K562 (cell line): Measurements from ENCODE around the gene SCYGR2. TPM values are rescaled to one million over a fixed set of nuclear protein-coding genes. Genes with fewer than 3 reads are reported as not detected.

Experiments used
- ATAC-seq: fragments of 200-7000 bp; cut with Tn5 transposase; 3 replicates; pipeline ENCODE4 v1.9.1; 2020; ENCODE audit warnings: moderate library complexity
- BruUV-seq: library from RNA; stranded (reverse); fragments of 400-500 nt; replicated peaks from 2 replicates; lab custom pipeline; 2021; lab: Mats Ljungman, UMichigan
- CTCF ChIA-PET: fragments of 300-600 bp; formaldehyde crosslinking; extraction: SDS; loops from one replicate; lab custom pipeline; 2021; ENCODE audit warnings: low intra/inter-chr PET ratio; lab: Yijun Ruan, JAX
- POLR2A ChIA-PET: fragments of 300-600, 350-650 bp; sonication (Branson Sonifier 250); formaldehyde crosslinking; extraction: SDS; loops from one replicate; lab custom pipeline; 2021; ENCODE audit warnings: antibody characterized with exemption, inconsistent platforms; lab: Yijun Ruan, JAX
- DNase-seq, 4 experiments: peaks; one replicate each; pipeline versions ENCODE4 v3.0.0 to v3.0.0-alpha.2; 2011 to 2018; ENCODE audit warnings: low spot score in 3 of 4, mixed read lengths in 3 of 4; ENCODE audit errors: extremely low read depth in 1 of 4
- FAIRE-seq: peaks from 2 replicates; lab custom pipeline; 2011; peaks lifted over from hg19 to GRCh38; lab: Jason Lieb, UNC
- H2AFZ ChIP-seq: 2 replicates; pipeline ENCODE4 v1.6.0; 2011; ENCODE audit warnings: low read depth, low read length, control low read depth, inconsistent platforms
- H3K27ac ChIP-seq: fragments of 200-600 bp; 3 replicates; pipeline ENCODE4 v1.8.0; 2011; ENCODE audit warnings: low read depth, mild to moderate bottlenecking, control low read depth, inconsistent platforms, low read length, moderate library complexity, mixed read lengths; ENCODE audit errors: extremely low read depth
- H3K27me3 ChIP-seq, 2 experiments: fragments of 300-600 bp in 1 of 2; 2 replicates in 1 of 2; 3 replicates in 1 of 2; pipeline versions ENCODE4 v1.6.0 to v1.8.0; 2011; ENCODE audit warnings: inconsistent platforms in 2 of 2, low read length in 2 of 2, mild to moderate bottlenecking in 1 of 2, mixed read lengths in 1 of 2, moderate library complexity in 1 of 2; ENCODE audit not compliant: control insufficient read depth in 2 of 2, insufficient read depth in 2 of 2
- H3K36me3 ChIP-seq: fragments of 300-600 bp; 3 replicates; pipeline ENCODE4 v1.8.0; 2011; ENCODE audit warnings: mild to moderate bottlenecking, low read length, inconsistent platforms; ENCODE audit not compliant: control insufficient read depth, insufficient read depth
- H3K4me1 ChIP-seq, 2 experiments: fragments of 200-600 bp in 1 of 2; replicated peaks in 1 of 2; 2 replicates in 1 of 2; 3 replicates in 1 of 2; pipeline versions ENCODE4 v1.5.1 to v1.8.0; 2011; ENCODE audit warnings: inconsistent platforms in 2 of 2, low read length in 2 of 2, mild to moderate bottlenecking in 1 of 2, mixed read lengths in 1 of 2, moderate library complexity in 1 of 2; ENCODE audit not compliant: control insufficient read depth in 2 of 2, insufficient read depth in 2 of 2
- H3K4me2 ChIP-seq: 2 replicates; pipeline ENCODE4 v1.6.1; 2011; ENCODE audit warnings: low read length, control low read depth, inconsistent platforms, mixed read lengths; ENCODE audit not compliant: insufficient read depth
- H3K4me3 ChIP-seq: fragments of 200-600 bp; sonication (generic), shearing (Covaris generic); 2 replicates; pipeline ENCODE4 v1.5.1; 2016; ENCODE audit warnings: control low read depth, inconsistent platforms
- H3K79me2 ChIP-seq: fragments of 200-600 bp; 3 replicates; pipeline ENCODE4 v1.8.0; 2011; ENCODE audit warnings: low read length, inconsistent platforms; ENCODE audit not compliant: control insufficient read depth, insufficient read depth
- H3K9ac ChIP-seq, 2 experiments: 2 replicates each; pipeline versions ENCODE4 v1.6.0 to v1.6.1; 2011; ENCODE audit warnings: low read depth in 2 of 2, low read length in 2 of 2, control low read depth in 1 of 2, inconsistent platforms in 1 of 2, mild to moderate bottlenecking in 1 of 2, mixed read lengths in 1 of 2; ENCODE audit not compliant: insufficient read depth in 1 of 2
- H3K9me1 ChIP-seq: one replicate; pipeline ENCODE4 v1.6.0; 2011; ENCODE audit warnings: inconsistent platforms, mild to moderate bottlenecking, low read length, moderate library complexity; ENCODE audit not compliant: control insufficient read depth, insufficient read depth
- H3K9me3 ChIP-seq: replicated peaks from 2 replicates; pipeline ENCODE4 v1.5.1; 2011; ENCODE audit warnings: low read depth, low read length, inconsistent platforms; ENCODE audit not compliant: control insufficient read depth, insufficient read depth
- H4K20me1 ChIP-seq: replicated peaks from 2 replicates; pipeline ENCODE4 v1.6.1; 2011; ENCODE audit warnings: low read length, inconsistent platforms, mixed read lengths; ENCODE audit not compliant: control insufficient read depth, insufficient read depth
- ARID4B ChIP-seq: sonication (generic); formaldehyde crosslinking; IDR thresholded peaks from 2 replicates; pipeline ENCODE4 v1.8.0; 2022; ENCODE audit warnings: mild to moderate bottlenecking, missing genetic modification reagents
- ARNT ChIP-seq, 2 experiments: fragments of 450-650 bp; IDR thresholded peaks; 2 replicates each; pipeline ENCODE4 v1.6.1; 2016; ENCODE audit warnings: mild to moderate bottlenecking in 1 of 2
- MAX ChIP-seq: sonication (generic); formaldehyde crosslinking; IDR thresholded peaks from 2 replicates; pipeline ENCODE4 v1.9.0; 2022; ENCODE audit warnings: mild to moderate bottlenecking, missing genetic modification reagents
- NFXL1 ChIP-seq: fragments of 450-650 bp; formaldehyde crosslinking; IDR thresholded peaks from 2 replicates; pipeline ENCODE4 v1.4.0; 2021; ENCODE audit warnings: mild to moderate bottlenecking
- PURB ChIP-seq: sonication (generic); formaldehyde crosslinking; IDR thresholded peaks from 2 replicates; pipeline ENCODE4 v1.9.0; 2021; ENCODE audit warnings: low read depth, mild to moderate bottlenecking, missing genetic modification reagents
- WHSC1 ChIP-seq: IDR thresholded peaks from one replicate; pipeline ENCODE4 v1.6.1; 2012; ENCODE audit warnings: low read length, control low read depth, inconsistent platforms
- ZNF12 ChIP-seq: sonication (generic); formaldehyde crosslinking; IDR thresholded peaks from 2 replicates; pipeline ENCODE4 v1.4.0; 2020; ENCODE audit warnings: mild to moderate bottlenecking, missing genetic modification reagents
- ZNF695 ChIP-seq: fragments of 450-650 bp; formaldehyde crosslinking; IDR thresholded peaks from 2 replicates; pipeline ENCODE4 v1.4.0; 2020; ENCODE audit warnings: mild to moderate bottlenecking, moderate library complexity
- ZNF79 ChIP-seq: fragments of 250-450 bp; sonication (Bioruptor Pico); IDR thresholded peaks from 2 replicates; pipeline ENCODE4 v1.4.0; 2020; ENCODE audit warnings: low read depth, mild to moderate bottlenecking, moderate library complexity
- WGBS: fragments of 100-300 bp; shearing (Covaris generic); methylation state at CpG from one replicate; pipeline ENCODE4 v1.1.6; 2016; ENCODE audit warnings: low coverage, mixed read lengths; ENCODE audit not compliant: insufficient coverage; ENCODE audit errors: missing lambda C conversion rate; 5-methylcytosine and 5-hydroxymethylcytosine counted together
- in situ Hi-C: fragments of 300-500 bp; cut with MboI; formaldehyde crosslinking; loops from 4 replicates; pipeline ENCODE4 v1.15.0; 2018; ENCODE audit warnings: inconsistent platforms, mixed read lengths
- intact Hi-C: fragments of 100-400 bp; cut with micrococcal nuclease; formaldehyde crosslinking; loops from 2 replicates; pipeline ENCODE4 v1.14.2; 2022
- polyA plus RNA-seq, 8 experiments: library from polyadenylated mRNA; depleted of rRNA in 4 of 8; stranded (reverse) in 5 of 8; unstranded in 3 of 8; fragments of >200 nt; fragmentation: Nextera tagmentation in 2 of 8; fragmentation: Illumina TruSeq in 1 of 8; extraction: Ambion mirVana in 2 of 8; extraction: Trizol in 1 of 8; gene quantifications; 2 replicates each; pipeline versions ENCODE4 v1.2.1 to v1.2.3, GENCODE V29; 2011 to 2014; ENCODE audit warnings: inconsistent platforms in 1 of 8, missing spikeins in 1 of 8
- total RNA-seq, 7 experiments: library from RNA; depleted of rRNA in 6 of 7; stranded (reverse); fragments of >200 nt in 6 of 7; fragmentation: Illumina TruSeq in 2 of 7; extraction: Trizol in 2 of 7; gene quantifications; 2 replicates each; pipeline versions ENCODE4 v1.2.1 to v1.2.3, GENCODE V29; 2011 to 2021; ENCODE audit warnings: low replicate concordance in 1 of 7
- TF ChIP-seq, protein P1 (sequence below): fragments of 250-450 bp; sonication (Bioruptor Pico); IDR thresholded peaks from 2 replicates; pipeline ENCODE4 v1.4.0; 2020
- TF ChIP-seq, protein P2 (sequence below): fragments of 450-650 bp; IDR thresholded peaks from 2 replicates; pipeline ENCODE4 v1.6.1; 2016

SCYGR2 gene
- total and polyA plus RNA-seq, 9 of the 15 experiments (the other 6 are each of a cell fraction or from before 2014, with no cell fraction given): not detected

GRCh38 chr2:227570615-227571014, 28.1 kb upstream of the SCYGR2 start:
- POLR2A ChIA-PET: interaction anchor here (1.1 kb wide), 1 partner anchor 12 kb away, joined by 3 read pairs; no protein-coding TSS in a partner anchor
- no peaks in the 10 kb centered on the region for H3K9me3 ChIP-seq
- no peak overlapping the region for H3K27ac ChIP-seq
- no peaks in the 10 kb centered on the region for H3K36me3 ChIP-seq
- no peak for TF ChIP-seq ARID4B (CRISPR knock-in tag)
- TF ChIP-seq WHSC1: no peak
- TF ChIP-seq, protein P1, sequence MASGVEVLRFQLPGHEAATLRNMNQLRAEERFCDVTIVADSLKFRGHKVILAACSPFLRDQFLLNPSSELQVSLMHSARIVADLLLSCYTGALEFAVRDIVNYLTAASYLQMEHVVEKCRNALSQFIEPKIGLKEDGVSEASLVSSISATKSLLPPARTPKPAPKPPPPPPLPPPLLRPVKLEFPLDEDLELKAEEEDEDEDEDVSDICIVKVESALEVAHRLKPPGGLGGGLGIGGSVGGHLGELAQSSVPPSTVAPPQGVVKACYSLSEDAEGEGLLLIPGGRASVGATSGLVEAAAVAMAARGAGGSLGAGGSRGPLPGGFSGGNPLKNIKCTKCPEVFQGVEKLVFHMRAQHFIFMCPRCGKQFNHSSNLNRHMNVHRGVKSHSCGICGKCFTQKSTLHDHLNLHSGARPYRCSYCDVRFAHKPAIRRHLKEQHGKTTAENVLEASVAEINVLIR (CRISPR knock-in tag): no peak
- no peak for TF ChIP-seq ZNF79
- no peak for TF ChIP-seq ZNF695 (CRISPR knock-in tag)
- TF ChIP-seq ZNF12: no peak
- no peak for TF ChIP-seq NFXL1 (CRISPR knock-in tag)
- TF ChIP-seq, protein P2, sequence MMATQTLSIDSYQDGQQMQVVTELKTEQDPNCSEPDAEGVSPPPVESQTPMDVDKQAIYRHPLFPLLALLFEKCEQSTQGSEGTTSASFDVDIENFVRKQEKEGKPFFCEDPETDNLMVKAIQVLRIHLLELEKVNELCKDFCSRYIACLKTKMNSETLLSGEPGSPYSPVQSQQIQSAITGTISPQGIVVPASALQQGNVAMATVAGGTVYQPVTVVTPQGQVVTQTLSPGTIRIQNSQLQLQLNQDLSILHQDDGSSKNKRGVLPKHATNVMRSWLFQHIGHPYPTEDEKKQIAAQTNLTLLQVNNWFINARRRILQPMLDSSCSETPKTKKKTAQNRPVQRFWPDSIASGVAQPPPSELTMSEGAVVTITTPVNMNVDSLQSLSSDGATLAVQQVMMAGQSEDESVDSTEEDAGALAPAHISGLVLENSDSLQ: no peak
- TF ChIP-seq MAX (CRISPR knock-in tag): no peak
- TF ChIP-seq PURB (CRISPR knock-in tag): no peak
- TF ChIP-seq ARNT (IDR thresholded peaks at IDR 0.05): no peak
- TF ChIP-seq, all 486 proteins: peak for 0
- in situ Hi-C loops (no loop called here), intact Hi-C loops (no loop called here)
- DNase-seq (no peak), ATAC-seq (no peak), FAIRE-seq (no peak)
- Histone ChIP-seq H3K9ac (no peak overlapping the region), H4K20me1 (no peaks in the 10 kb centered on the region), H3K79me2 (no peaks in the 10 kb centered on the region), H3K4me3 (no peak overlapping the region), H3K27me3 (no peaks in the 10 kb centered on the region), H2AFZ (no peak overlapping the region), H3K4me1 (no peaks in the 10 kb centered on the region), H3K9me1 (no peaks in the 10 kb centered on the region), H3K4me2 (no peak overlapping the region)
- CTCF ChIA-PET: no interaction called here
- WGBS: 13% methylated on average over 1 of the region's 1 CpG
- no TSS peak for BruUV-seq
